Central memory CD8-positive, alpha-beta T cell (primary cell): ENCODE results near the gene MGARP.

Experiments
- ATAC-seq: fragments of 150-1000 bp; cut with Tn5 transposase; replicated peaks from 2 replicates; pipeline ENCODE4 v1.10.0; 2022; ENCODE audit warnings: mild to moderate bottlenecking, moderate FRiP score, moderate number of reproducible peaks; ENCODE audit not compliant: poor library complexity, severe bottlenecking; ENCODE audit errors: extremely low read depth
- DNase-seq, 2 donors: peaks; one replicate each; pipeline ENCODE4 v3.0.0; 2021; ENCODE audit warnings: low spot score in 2 of 2
- H3K27ac Mint-ChIP-seq: one replicate; pipeline ENCODE4 v1.8.0; 2022; ENCODE audit warnings: low read depth, mild to moderate bottlenecking, moderate library complexity, mixed read lengths
- H3K27me3 Mint-ChIP-seq: one replicate; pipeline ENCODE4 v1.8.0; 2022; ENCODE audit warnings: mixed read lengths
- H3K36me3 Mint-ChIP-seq: one replicate; pipeline ENCODE4 v1.8.0; 2022; ENCODE audit warnings: mild to moderate bottlenecking, moderate library complexity, mixed read lengths; ENCODE audit not compliant: insufficient read depth
- H3K4me1 Mint-ChIP-seq: one replicate; pipeline ENCODE4 v1.8.0; 2022; ENCODE audit warnings: mixed read lengths
- H3K4me3 Mint-ChIP-seq: one replicate; pipeline ENCODE4 v1.8.0; 2022; ENCODE audit warnings: mild to moderate bottlenecking, moderate library complexity, mixed read lengths
- H3K9me3 Mint-ChIP-seq: one replicate; pipeline ENCODE4 v1.8.0; 2022; ENCODE audit warnings: mixed read lengths

MGARP gene

DNA sequence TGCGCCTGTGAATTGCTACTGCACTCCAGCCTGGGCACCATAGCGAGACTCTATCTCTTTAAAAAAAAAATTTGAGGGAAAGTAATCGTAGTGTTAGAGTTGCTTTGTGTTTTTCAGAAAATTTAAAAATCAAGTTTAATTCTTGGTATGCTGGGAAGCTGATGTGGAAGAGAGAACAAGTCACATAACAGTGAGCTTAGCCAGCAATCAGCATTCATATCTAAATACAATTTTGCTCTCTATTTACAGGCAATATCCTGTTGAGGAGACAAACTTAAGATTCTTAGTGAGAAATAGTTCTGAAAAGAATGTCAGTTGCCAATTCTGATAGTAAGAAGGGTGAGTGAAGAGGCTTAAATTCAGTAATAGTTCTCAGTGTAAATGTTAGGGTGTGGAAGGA lies 31.9 kb upstream of the MGARP start:
- H3K36me3 Mint-ChIP-seq = peaks cover 7% of the 10 kb centered on the region
- no peak overlapping the region for H3K4me3 Mint-ChIP-seq
- H3K4me1 Mint-ChIP-seq = peaks cover 69% of the 10 kb centered on the region

GRCh38 chr4:139304920-139305319 lies 24.9 kb upstream of the MGARP start:
- no peaks in the 10 kb centered on the region for H3K27me3 Mint-ChIP-seq
- DNase-seq (no peak), ATAC-seq (no peak)
- no peak overlapping the region for H3K27ac Mint-ChIP-seq
- H3K36me3 Mint-ChIP-seq = peaks cover 24% of the 10 kb centered on the region
- no peak overlapping the region for H3K4me3 Mint-ChIP-seq
- H3K9me3 Mint-ChIP-seq = no peaks in the 10 kb centered on the region
- H3K4me1 Mint-ChIP-seq = peaks cover 64% of the 10 kb centered on the region

More for the DNA sequence above, 31.9 kb upstream of the MGARP start:
- DNase-seq = no peak
- no peaks in the 10 kb centered on the region for H3K27me3 Mint-ChIP-seq
- ATAC-seq = no peak
- H3K27ac Mint-ChIP-seq = peak overlapping the region; percentile 68
- no peaks in the 10 kb centered on the region for H3K9me3 Mint-ChIP-seq

GRCh38 chr4:139301821-139302611 lies 22.0 kb upstream of the MGARP start, which contains the start of gene NDUFC1:
Gene NDUFC1 (minus strand): TSS chr4:139302477. CDS start chr4:139295798, 6,679 bp downstream.
- peak within 1 kb of the TSS; percentile 100 for H3K27ac Mint-ChIP-seq
- H3K36me3 Mint-ChIP-seq = peaks cover 20% of the 10 kb centered on the region
- H3K27me3 Mint-ChIP-seq = no peaks in the 10 kb centered on the region
- DNase-seq = peak; percentile 49 to 51
- peaks cover 48% of the 10 kb centered on the region for H3K4me1 Mint-ChIP-seq
- H3K9me3 Mint-ChIP-seq = no peaks in the 10 kb centered on the region
- peak; percentile 37 for ATAC-seq
- peak within 1 kb of the TSS; percentile 100 for H3K4me3 Mint-ChIP-seq

DNA sequence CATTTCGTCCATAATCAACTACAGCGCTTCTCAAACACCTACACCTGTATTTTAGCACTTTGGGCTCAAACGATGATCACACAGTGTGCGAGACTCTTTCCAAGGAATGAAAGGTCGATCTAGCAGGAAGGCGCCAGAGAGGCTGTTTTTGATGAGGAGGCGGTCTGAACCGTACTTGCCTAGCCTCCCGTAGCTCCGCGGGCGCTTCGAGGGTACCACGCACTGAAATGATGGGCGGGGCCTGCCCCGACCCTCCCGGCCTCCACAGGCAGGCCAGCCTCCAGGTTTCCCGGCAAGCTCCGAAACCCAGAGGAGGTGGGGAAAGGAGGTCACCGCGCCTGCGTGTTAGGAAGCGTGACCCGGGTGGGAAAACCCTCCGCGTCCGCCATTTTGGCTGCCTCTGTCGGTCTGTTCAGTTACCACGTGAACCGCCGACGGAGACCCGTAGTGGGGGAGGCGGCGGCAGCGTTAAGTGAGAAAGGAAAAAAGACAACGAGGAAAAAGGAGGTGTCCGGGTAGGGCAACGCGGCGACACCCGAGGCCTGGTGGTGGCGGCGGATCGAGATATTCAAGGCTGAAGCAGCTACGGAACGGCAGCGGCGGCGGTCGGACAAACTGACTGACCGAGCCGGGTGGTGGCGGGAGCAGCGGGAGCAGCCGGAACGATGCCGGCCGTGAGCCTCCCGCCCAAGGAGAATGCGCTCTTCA lies 21.2 kb upstream of the MGARP start, which contains the start of gene NAA15:
TSS of gene NAA15 (plus strand) at position 393 of the 708 bp plus-strand sequence. CDS start at position 666, 273 bp downstream.
- peaks cover 41% of the 10 kb centered on the region for H3K4me1 Mint-ChIP-seq
- H3K9me3 Mint-ChIP-seq = no peaks in the 10 kb centered on the region
- peak within 1 kb of the TSS; percentile 100 for H3K27ac Mint-ChIP-seq
- peaks cover 18% of the 10 kb centered on the region for H3K36me3 Mint-ChIP-seq
- ATAC-seq (peak; percentile 90), DNase-seq (peak; percentile 89 to 97)
- no peaks in the 10 kb centered on the region for H3K27me3 Mint-ChIP-seq
- H3K4me3 Mint-ChIP-seq = peak within 1 kb of the TSS; percentile 100

GRCh38 chr4:139300431-139301112 lies 20.5 kb upstream of the MGARP start:
- H3K27ac Mint-ChIP-seq = peak overlapping the region; percentile 100
- DNase-seq (no peak), ATAC-seq (peak; percentile 8)
- no peaks in the 10 kb centered on the region for H3K27me3 Mint-ChIP-seq
- peaks cover 15% of the 10 kb centered on the region for H3K36me3 Mint-ChIP-seq
- H3K9me3 Mint-ChIP-seq = no peaks in the 10 kb centered on the region
- peaks cover 41% of the 10 kb centered on the region for H3K4me1 Mint-ChIP-seq
- peak overlapping the region; percentile 100 for H3K4me3 Mint-ChIP-seq

GRCh38 chr4:139299536-139299935 lies 19.5 kb upstream of the MGARP start:
- ATAC-seq (no peak), DNase-seq (no peak)
- H3K27ac Mint-ChIP-seq = no peak overlapping the region
- peaks cover 20% of the 10 kb centered on the region for H3K36me3 Mint-ChIP-seq
- H3K4me3 Mint-ChIP-seq = no peak overlapping the region
- H3K27me3 Mint-ChIP-seq = no peaks in the 10 kb centered on the region
- H3K4me1 Mint-ChIP-seq = peaks cover 42% of the 10 kb centered on the region
- H3K9me3 Mint-ChIP-seq = no peaks in the 10 kb centered on the region

DNA sequence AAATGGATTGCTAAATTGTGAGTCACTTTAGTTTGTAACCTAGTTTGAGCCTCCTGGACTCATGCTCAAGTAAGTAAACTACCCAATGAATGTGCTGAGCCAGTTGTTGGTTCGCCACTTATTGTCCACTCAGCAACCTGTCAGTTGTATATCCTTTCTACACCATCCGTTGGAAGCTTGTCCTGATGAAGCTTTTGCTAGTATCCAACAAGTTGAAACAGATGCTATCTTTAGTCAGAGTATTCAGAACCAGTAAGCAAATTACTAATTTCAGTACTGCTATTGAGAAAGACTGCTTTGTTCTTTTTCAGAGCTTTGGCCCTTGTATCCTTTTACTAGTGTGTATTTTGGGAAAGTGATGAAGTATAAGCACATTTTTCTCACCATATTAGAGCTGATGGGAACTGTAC lies 17.0 kb upstream of the MGARP start:
- Mint-ChIP-seq H3K4me3 (no peak overlapping the region), H3K27me3 (no peaks in the 10 kb centered on the region), H3K27ac (no peak overlapping the region), H3K9me3 (no peaks in the 10 kb centered on the region), H3K4me1 (peaks cover 33% of the 10 kb centered on the region), H3K36me3 (peaks cover 26% of the 10 kb centered on the region)
- DNase-seq (no peak), ATAC-seq (no peak)

DNA sequence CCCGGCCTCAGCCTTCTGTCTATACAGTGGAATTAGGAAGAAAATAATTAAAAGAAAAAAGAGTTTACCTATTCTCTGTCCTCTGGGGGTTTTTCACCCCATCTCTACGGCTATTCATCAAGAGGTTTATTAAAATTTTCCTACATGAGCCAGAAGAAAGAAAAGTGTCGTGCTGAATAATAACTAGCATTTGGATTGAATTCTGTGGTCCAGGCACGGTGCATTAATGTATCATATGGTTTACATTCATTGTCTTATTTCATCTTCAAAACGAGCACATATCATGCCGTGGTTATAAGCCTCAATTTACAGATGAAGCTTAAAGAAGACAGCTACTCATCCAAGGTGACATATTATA lies 15.9 kb upstream of the MGARP start:
- ATAC-seq (no peak), DNase-seq (no peak)
- no peaks in the 10 kb centered on the region for H3K27me3 Mint-ChIP-seq
- H3K36me3 Mint-ChIP-seq = peaks cover 27% of the 10 kb centered on the region
- H3K4me3 Mint-ChIP-seq = peak overlapping the region; percentile 99
- no peaks in the 10 kb centered on the region for H3K9me3 Mint-ChIP-seq
- peaks cover 25% of the 10 kb centered on the region for H3K4me1 Mint-ChIP-seq
- peak overlapping the region; percentile 96 for H3K27ac Mint-ChIP-seq

DNA sequence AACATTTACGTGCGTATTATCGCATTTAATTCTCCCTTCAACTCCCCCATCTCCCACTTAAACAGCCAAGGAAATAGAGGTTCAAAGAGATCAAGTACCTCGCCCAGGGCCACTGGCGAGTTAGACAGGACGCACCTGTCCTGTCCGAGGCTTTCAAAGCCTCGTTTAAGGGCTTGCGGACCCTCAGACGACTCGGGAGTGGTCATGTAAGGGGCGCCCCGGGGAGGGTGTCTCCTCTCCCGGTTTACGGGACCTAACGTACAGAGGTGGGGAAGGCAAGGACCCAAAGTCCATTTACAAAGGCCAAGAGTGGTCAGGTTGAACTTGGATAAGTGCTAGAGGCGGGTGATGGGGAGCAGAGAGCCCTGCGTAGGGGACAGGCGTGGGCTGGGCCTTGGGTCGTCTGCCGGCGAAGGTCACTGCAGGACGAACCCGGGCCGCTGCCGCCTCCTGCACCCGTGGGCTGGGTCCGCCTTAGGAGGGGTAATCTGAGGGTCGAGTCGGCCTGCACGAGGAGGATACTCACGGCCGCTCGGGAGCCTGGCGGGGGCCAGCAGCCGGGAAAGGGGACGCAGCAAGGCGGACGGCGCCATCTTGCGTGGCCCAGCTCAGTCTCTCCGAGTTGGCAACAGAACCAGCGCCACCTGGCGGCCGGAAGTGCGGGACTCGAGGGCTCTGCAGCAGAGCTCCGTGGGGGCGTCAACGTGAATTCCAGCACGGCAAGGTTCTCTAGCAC lies 15.3 kb upstream of the MGARP start:
- Mint-ChIP-seq H3K27me3 (no peaks in the 10 kb centered on the region), H3K4me1 (peaks cover 19% of the 10 kb centered on the region), H3K4me3 (peak overlapping the region; percentile 99), H3K27ac (peak overlapping the region; percentile 96), H3K36me3 (peaks cover 28% of the 10 kb centered on the region), H3K9me3 (no peaks in the 10 kb centered on the region)
- DNase-seq = peak; percentile 89 to 99
- peak; percentile 96 for ATAC-seq

DNA sequence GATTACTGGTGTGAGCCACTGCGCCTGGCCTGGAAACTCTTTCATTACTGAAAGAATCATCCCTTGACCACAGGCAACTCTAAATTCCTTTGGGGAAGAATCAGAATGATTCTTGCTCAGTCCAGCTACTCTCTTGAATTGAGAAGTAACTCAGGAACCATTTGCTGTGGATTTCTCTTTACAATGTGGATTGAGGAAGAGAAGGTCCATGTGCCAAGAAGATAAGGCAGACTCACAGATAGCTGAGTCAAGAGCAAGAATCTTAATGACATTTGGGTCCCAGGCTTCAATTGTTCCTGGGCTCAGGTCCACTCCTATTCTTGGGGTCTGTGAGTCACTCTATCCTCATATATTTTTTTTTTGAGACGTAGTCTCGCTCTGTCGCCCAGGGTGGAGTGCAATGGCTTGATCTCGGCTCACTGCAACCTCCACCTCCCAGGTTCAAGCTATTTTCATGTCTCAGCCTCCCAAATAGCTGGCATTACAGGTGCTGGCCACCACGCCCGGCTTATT lies 6.2 kb upstream of the MGARP start:
- ATAC-seq (no peak), DNase-seq (no peak)
- Mint-ChIP-seq H3K27ac (no peak overlapping the region), H3K4me3 (no peak overlapping the region), H3K9me3 (no peaks in the 10 kb centered on the region), H3K4me1 (no peaks in the 10 kb centered on the region), H3K36me3 (peaks cover 27% of the 10 kb centered on the region), H3K27me3 (peaks cover under 1% of the 10 kb centered on the region)

DNA sequence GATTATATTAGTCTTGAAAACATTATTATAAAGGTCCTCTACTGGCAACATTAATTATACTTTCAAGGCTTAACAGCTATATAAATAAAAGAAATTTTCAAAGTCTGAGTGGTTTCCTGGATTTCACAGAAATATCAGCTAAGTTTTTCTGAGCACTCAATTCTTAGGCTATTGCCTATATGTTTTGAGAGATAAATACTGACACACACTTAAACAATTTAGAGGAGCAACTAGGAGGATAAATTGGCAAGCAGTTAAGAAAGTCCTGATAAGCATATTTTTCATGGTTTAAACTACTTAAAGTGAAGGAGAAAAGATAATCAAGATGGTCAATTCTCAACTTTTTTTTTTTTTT lies 2.7 kb upstream of the MGARP start:
- Mint-ChIP-seq H3K4me1 (peaks cover 18% of the 10 kb centered on the region), H3K27ac (no peak overlapping the region), H3K36me3 (peaks cover 5% of the 10 kb centered on the region), H3K4me3 (no peak overlapping the region), H3K27me3 (peaks cover 31% of the 10 kb centered on the region), H3K9me3 (no peaks in the 10 kb centered on the region)
- no peak for DNase-seq
- no peak for ATAC-seq
